ENCODE data around the gene BRCA1. TPM values are rescaled to one million over a fixed set of nuclear protein-coding genes. Genes with fewer than 3 reads are reported as not detected.

BRCA1 gene
- total and polyA plus RNA-seq, 2 donors (not counting 1 experiment from before 2014, with no cell fraction given) = 7.5 to 9.9 TPM

DNA sequence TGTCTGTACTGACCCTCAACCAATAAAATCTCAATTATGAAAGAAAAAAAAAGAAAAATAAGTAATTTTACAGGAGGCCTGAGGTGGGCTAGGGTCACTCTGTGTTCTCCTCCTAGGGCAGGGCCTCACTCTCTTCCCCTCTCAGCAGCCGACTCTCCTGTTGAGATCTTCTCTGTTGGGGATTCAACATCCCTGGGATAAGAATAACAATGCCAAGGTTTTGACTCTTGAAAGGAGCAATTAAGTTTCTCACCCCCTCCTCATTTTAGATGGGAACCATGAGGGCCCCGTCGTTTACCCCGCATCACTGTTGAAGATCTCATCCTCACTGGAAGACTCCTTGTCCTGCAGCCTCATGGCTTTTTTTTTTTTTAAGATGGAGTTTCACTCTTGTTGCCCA is 21.5 kb upstream of the BRCA1 start:
- Histone ChIP-seq H3K4me1 (ENCODE audit: control insufficient read depth, extremely low read depth, insufficient read depth, low read length) (no peaks in the 10 kb centered on the region), H3K4me2 (ENCODE audit: extremely low read depth, insufficient read depth, low read length) (no peak overlapping the region), H3K27ac (ENCODE audit: insufficient read depth, low read length) (no peak overlapping the region), H3K79me2 (ENCODE audit: control insufficient read depth, insufficient read depth, low read length) (no peaks in the 10 kb centered on the region), H3K9ac (ENCODE audit: insufficient read depth, low read length) (no peak overlapping the region), H4K20me1 (ENCODE audit: control insufficient read depth, extremely low read depth, insufficient read depth, low read length) (no peaks in the 10 kb centered on the region), H3K9me3 (ENCODE audit: control insufficient read depth, insufficient read depth, low read depth, low read length) (no peaks in the 10 kb centered on the region), H3K4me3 (replicated peaks in 1 of 4; ENCODE audit: control extremely low read depth in 1 of 4, insufficient read depth in 1 of 4, low read depth in 3 of 4, low read length in 4 of 4) (no peak overlapping the region), H3K36me3 (ENCODE audit: control insufficient read depth, insufficient read depth, low read length) (no peaks in the 10 kb centered on the region), H3K27me3 (ENCODE audit: control insufficient read depth, insufficient read depth, low read length) (no peaks in the 10 kb centered on the region), H2AFZ (ENCODE audit: low read length) (no peak overlapping the region)
- TF ChIP-seq, protein P1, sequence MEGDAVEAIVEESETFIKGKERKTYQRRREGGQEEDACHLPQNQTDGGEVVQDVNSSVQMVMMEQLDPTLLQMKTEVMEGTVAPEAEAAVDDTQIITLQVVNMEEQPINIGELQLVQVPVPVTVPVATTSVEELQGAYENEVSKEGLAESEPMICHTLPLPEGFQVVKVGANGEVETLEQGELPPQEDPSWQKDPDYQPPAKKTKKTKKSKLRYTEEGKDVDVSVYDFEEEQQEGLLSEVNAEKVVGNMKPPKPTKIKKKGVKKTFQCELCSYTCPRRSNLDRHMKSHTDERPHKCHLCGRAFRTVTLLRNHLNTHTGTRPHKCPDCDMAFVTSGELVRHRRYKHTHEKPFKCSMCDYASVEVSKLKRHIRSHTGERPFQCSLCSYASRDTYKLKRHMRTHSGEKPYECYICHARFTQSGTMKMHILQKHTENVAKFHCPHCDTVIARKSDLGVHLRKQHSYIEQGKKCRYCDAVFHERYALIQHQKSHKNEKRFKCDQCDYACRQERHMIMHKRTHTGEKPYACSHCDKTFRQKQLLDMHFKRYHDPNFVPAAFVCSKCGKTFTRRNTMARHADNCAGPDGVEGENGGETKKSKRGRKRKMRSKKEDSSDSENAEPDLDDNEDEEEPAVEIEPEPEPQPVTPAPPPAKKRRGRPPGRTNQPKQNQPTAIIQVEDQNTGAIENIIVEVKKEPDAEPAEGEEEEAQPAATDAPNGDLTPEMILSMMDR (conservative IDR thresholded peaks at IDR 0.05 in 1 of 2, IDR thresholded peaks at IDR 0.05 in 1 of 2; ENCODE audit: low read depth in 1 of 2, low read length in 2 of 2) = no peak
- no peak for TF ChIP-seq EZH2 (IDR thresholded peaks at IDR 0.05; ENCODE audit: low read length, missing control alignments)
- no peak for DNase-seq (ENCODE audit: low read depth in 2 of 2)

DNA sequence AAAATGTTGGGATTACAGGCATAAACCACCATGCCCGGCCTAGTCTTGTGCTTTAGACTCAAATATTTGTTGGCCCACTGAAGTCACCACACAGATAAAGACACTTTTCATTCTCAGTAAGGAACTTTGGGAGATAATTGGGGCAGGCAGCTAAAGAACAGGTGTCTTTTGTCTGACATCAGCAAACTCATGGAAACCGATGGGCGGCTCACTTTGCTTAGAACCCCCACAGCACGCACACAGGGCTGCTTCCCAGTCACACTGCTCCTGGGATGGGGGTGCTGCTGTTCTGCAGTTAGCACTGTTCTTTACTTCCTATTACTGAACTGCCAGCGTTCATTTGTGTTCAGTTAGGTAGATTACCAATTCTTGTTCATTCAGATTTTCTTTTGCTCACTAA is 18.0 kb upstream of the BRCA1 start:
- H3K9me3 ChIP-seq (ENCODE audit: control insufficient read depth, insufficient read depth, low read depth, low read length) = no peaks in the 10 kb centered on the region
- no peaks in the 10 kb centered on the region for H3K4me1 ChIP-seq (ENCODE audit: control insufficient read depth, extremely low read depth, insufficient read depth, low read length)
- no peaks in the 10 kb centered on the region for H3K27me3 ChIP-seq (ENCODE audit: control insufficient read depth, insufficient read depth, low read length)
- no peak overlapping the region for H3K4me2 ChIP-seq (ENCODE audit: extremely low read depth, insufficient read depth, low read length)
- no peak overlapping the region for H3K9ac ChIP-seq (ENCODE audit: insufficient read depth, low read length)
- no peaks in the 10 kb centered on the region for H3K79me2 ChIP-seq (ENCODE audit: control insufficient read depth, insufficient read depth, low read length)
- H2AFZ ChIP-seq (ENCODE audit: low read length) = no peak overlapping the region
- TF ChIP-seq, protein P1 (conservative IDR thresholded peaks at IDR 0.05 in 1 of 2, IDR thresholded peaks at IDR 0.05 in 1 of 2; ENCODE audit: low read depth in 1 of 2, low read length in 2 of 2) = no peak
- TF ChIP-seq EZH2 (IDR thresholded peaks at IDR 0.05; ENCODE audit: low read length, missing control alignments) = no peak
- no peaks in the 10 kb centered on the region for H3K36me3 ChIP-seq (ENCODE audit: control insufficient read depth, insufficient read depth, low read length)
- no peak overlapping the region for H3K4me3 ChIP-seq (replicated peaks in 1 of 4; ENCODE audit: control extremely low read depth in 1 of 4, insufficient read depth in 1 of 4, low read depth in 3 of 4, low read length in 4 of 4)
- H4K20me1 ChIP-seq (ENCODE audit: control insufficient read depth, extremely low read depth, insufficient read depth, low read length) = no peaks in the 10 kb centered on the region
- H3K27ac ChIP-seq (ENCODE audit: insufficient read depth, low read length) = no peak overlapping the region
- DNase-seq (ENCODE audit: low read depth in 2 of 2) = peak in 1 of 2 donors; percentile 12

DNA sequence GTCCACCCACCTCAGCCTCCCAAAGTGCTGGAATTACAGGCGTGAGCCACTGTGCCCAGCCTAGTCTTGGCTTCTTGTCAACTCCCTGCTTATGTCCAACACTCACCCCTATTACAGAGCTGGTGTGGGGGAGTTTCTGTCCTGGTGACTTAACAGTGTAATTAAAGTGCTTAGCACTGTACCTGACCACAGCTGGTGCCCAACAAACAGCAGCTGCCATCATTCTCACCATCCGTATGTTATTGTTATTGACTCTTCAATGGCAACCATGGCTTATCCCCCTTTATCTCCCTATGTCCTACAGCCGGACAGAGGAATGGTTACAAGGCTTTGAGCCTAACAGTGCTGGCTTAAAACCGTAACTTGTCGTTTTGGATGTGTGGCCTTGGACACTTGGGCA is 17.0 kb upstream of the BRCA1 start:
- H3K27me3 ChIP-seq (ENCODE audit: control insufficient read depth, insufficient read depth, low read length) = no peaks in the 10 kb centered on the region
- no peak overlapping the region for H3K27ac ChIP-seq (ENCODE audit: insufficient read depth, low read length)
- H3K9ac ChIP-seq (ENCODE audit: insufficient read depth, low read length) = no peak overlapping the region
- TF ChIP-seq, protein P1 (conservative IDR thresholded peaks at IDR 0.05 in 1 of 2, IDR thresholded peaks at IDR 0.05 in 1 of 2; ENCODE audit: low read depth in 1 of 2, low read length in 2 of 2) = no peak
- no peak for TF ChIP-seq EZH2 (IDR thresholded peaks at IDR 0.05; ENCODE audit: low read length, missing control alignments)
- H3K9me3 ChIP-seq (ENCODE audit: control insufficient read depth, insufficient read depth, low read depth, low read length) = no peaks in the 10 kb centered on the region
- no peaks in the 10 kb centered on the region for H3K36me3 ChIP-seq (ENCODE audit: control insufficient read depth, insufficient read depth, low read length)
- no peak overlapping the region for H3K4me3 ChIP-seq (replicated peaks in 1 of 4; ENCODE audit: control extremely low read depth in 1 of 4, insufficient read depth in 1 of 4, low read depth in 3 of 4, low read length in 4 of 4)
- no peak overlapping the region for H2AFZ ChIP-seq (ENCODE audit: low read length)
- no peaks in the 10 kb centered on the region for H4K20me1 ChIP-seq (ENCODE audit: control insufficient read depth, extremely low read depth, insufficient read depth, low read length)
- no peak for DNase-seq (ENCODE audit: low read depth in 2 of 2)
- no peaks in the 10 kb centered on the region for H3K79me2 ChIP-seq (ENCODE audit: control insufficient read depth, insufficient read depth, low read length)
- no peak overlapping the region for H3K4me2 ChIP-seq (ENCODE audit: extremely low read depth, insufficient read depth, low read length)
- H3K4me1 ChIP-seq (ENCODE audit: control insufficient read depth, extremely low read depth, insufficient read depth, low read length) = no peaks in the 10 kb centered on the region

All from fibroblast of lung (primary cell).